GM12801 (cell line): ENCODE measurements around the gene CNR2.

ENCODE experiments used
- TF ChIP-seq, protein P1 (sequence below): IDR thresholded peaks from one replicate; pipeline ENCODE4 v1.5.1; 2011; ENCODE audit warnings: control low read depth; ENCODE audit not compliant: insufficient read length; ENCODE audit errors: extremely low read depth

CNR2 gene

DNA sequence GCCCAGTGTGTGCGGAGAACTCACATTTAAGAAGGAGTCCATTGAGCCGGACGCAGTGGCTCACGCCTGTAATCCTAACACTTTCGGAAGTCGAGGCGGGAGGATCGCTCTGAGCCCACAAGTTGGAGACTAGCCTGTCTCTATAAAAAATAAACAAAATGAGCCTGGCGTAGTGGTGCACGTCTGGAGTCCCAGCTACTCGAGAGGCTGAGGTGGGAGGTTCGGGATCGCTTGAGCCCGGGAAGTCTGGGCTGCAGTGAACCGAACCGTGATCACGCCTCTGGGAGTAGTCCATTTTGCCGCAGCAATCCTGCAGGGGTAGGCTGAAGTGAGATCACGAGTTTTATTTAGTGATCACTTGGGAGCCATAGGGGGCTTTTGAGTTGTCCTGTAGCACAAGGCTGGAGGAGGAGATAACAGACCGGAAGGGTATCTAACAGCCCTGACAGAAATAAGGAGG, 44.6 kb downstream of the CNR2 start:
- TF ChIP-seq, protein P1, sequence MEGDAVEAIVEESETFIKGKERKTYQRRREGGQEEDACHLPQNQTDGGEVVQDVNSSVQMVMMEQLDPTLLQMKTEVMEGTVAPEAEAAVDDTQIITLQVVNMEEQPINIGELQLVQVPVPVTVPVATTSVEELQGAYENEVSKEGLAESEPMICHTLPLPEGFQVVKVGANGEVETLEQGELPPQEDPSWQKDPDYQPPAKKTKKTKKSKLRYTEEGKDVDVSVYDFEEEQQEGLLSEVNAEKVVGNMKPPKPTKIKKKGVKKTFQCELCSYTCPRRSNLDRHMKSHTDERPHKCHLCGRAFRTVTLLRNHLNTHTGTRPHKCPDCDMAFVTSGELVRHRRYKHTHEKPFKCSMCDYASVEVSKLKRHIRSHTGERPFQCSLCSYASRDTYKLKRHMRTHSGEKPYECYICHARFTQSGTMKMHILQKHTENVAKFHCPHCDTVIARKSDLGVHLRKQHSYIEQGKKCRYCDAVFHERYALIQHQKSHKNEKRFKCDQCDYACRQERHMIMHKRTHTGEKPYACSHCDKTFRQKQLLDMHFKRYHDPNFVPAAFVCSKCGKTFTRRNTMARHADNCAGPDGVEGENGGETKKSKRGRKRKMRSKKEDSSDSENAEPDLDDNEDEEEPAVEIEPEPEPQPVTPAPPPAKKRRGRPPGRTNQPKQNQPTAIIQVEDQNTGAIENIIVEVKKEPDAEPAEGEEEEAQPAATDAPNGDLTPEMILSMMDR = no peak

DNA sequence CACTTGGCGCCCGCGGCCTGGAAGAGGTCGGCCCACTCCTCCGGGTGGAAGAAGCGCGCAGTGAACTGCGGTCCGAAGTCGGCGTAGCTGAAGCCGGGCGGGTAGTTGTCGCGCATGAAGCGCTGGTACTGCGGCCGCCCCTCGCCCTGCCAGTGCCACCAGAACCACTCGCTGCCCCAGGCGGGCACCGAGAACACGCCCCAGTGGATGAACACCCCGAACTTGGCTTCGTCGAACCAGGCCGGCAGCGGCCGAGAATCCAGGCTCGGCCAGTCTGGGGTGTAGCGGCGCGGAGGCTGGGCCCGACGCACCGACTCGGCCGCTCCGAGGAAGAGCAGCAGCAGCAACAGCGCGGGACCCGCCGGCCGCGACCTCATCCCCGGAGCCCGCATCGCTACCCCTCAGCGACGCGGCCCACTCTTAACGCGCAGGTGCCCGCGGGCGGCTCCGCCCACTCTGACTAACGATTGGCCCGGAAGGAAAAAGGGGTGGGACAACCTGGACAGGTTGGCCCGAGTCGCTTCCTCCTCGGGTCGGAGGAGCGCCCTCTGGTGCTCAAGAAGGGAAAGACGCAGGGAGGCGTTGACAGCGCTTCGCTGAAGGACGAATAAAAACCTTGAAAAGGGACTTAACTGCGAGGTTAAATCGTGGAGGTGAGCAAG, 45.1 kb downstream of the CNR2 start, which contains the start of gene FUCA1:
Gene FUCA1 (minus strand): TSS at position 396 of the 662 bp plus-strand sequence. CDS start 4 bp downstream, at position 392.
- TF ChIP-seq, protein P1 = peak; percentile 55

DNA sequence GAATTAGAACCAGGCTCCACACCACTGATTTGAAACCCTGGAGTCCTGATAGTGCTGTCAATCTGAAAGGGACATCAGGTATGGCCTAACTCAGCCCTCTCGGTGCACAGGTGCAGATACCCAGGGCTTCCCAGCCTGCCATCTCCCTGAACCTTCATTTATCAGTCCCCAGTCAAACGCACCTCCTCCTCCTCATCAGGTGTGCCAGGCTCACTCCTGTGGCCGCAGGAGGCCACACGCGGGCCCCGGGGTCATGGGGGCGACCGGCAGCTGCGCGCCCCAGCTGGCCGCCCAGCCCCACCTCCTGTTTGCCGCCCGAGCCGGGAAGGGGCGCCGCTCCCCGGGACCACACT, 45.6 kb downstream of the CNR2 start:
- TF ChIP-seq, protein P1 = no peak

DNA sequence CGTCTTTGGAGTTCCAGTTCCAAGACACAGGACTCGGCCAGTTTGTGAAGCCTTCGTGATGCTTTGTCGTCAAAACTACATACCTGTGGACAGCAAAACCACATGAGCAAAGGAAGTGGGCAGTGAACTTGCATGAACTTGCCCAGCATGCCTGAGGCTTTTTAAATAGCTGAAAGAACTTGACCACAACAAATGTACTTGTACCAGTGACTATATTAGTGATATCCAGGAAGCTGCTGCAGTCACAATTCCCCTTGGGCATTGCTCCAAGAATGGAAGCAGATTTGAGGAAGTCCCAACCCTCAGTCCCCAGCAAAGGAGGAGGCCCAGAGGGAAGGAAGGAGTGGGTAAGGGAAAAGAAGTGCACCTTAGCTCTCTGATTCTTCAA, 47.6 kb downstream of the CNR2 start:
- TF ChIP-seq, protein P1 = no peak

DNA sequence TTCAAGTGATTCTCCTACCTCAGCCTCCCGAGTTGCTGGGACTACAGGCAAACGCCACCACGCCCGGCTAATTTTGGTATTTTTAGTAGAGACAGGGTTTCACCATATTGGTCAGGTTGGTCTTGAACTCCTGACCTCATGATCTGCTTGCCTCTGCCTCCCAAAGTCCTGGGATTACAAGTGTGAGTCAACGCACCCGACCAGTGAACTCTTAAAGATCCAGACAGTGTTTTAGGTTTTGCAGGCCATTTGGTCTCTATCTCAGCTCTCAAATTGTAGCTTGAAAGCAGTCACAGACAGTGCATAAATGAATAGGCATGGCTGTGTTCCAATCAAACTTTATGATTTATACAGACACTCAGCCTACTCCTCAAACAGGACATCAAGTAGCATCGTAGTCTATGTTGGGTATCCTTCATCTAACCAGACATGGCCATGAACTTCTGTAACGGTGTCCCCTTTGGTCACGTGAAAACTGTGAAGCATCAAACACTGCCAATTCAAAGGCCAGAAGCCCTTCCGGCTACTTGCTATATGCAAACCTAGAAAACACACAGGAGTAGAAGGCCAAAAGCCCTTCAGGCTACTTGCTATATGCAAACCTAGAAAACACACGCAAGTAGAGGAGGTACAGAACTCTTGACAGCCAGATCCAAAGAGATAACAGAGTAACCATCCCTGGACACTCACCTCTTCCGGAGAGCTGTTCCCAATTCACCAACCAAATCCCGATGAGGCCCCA, 48.2 kb downstream of the CNR2 start:
- TF ChIP-seq, protein P1 = no peak

DNA sequence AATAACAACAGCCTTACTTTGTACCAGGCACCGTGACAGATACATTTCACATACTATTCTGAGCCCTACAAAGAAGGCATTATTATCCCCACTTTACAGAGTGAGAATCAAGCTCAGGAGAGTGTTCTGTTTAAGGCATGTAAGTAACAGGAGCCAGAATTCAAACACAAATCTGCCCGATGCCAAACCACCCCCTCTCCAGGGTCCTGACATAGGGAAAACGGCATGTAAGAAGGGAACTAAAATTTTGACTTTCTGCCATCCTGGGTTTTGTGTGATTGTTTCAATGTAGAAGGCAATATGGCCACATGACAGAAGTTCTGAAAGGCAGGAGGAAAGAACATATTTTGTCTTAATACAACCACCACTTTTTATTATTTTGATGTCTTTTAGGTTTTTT, 50.5 kb downstream of the CNR2 start:
- TF ChIP-seq, protein P1 = no peak

DNA sequence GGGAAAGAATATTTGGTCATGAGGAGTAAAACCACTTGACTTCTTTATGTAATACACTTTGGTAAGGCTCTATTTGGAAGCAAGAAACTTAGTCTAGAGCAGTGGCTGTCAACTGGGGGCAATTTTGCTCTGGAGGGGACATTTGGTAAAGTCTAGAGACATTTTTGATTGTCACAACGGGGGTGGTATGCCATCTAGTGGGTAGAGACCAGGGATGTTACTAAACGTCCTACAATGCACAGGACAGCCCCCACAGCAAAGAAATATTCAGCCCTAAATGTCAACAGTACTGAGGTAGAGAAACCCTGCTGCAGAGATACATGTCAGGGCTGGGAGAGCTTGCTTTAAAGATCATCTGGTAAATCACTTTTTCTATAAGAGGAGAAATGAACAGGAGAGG, 58.6 kb downstream of the CNR2 start:
- TF ChIP-seq, protein P1 = no peak
